Panc1 (cell line): ENCODE measurements around the gene ZMYND15. TPM values are rescaled to one million over a fixed set of nuclear protein-coding genes. Genes with fewer than 3 reads are reported as not detected.

Experiments
- ATAC-seq: fragments of 200-7000 bp; cut with Tn5 transposase; 2 replicates; pipeline ENCODE4 v1.9.1; 2020; ENCODE audit warnings: mild to moderate bottlenecking, moderate library complexity
- BruUV-seq: library from RNA; stranded (reverse); fragments of 400-500 nt; replicated peaks from 2 replicates; lab custom pipeline; 2021; lab: Mats Ljungman, UMichigan
- CTCF ChIA-PET: fragments of 300-600 bp; sonication (Branson Sonifier 250); formaldehyde crosslinking; loops from one replicate; lab custom pipeline; 2022; ENCODE audit warnings: antibody characterized with exemption; lab: Charles Lee
- POLR2A ChIA-PET: fragments of 300-600 bp; sonication (Branson Sonifier 250); formaldehyde crosslinking; loops from one replicate; lab custom pipeline; 2022; ENCODE audit warnings: antibody characterized with exemption; lab: Charles Lee
- DNase-seq: peaks from one replicate; pipeline ENCODE4 v3.0.0-alpha.2; 2010; ENCODE audit warnings: low read depth, low spot score
- H3K27ac ChIP-seq: 2 replicates; pipeline ENCODE4 v1.5.1; 2011; ENCODE audit warnings: mild to moderate bottlenecking, low read length, inconsistent platforms
- H3K27me3 ChIP-seq: fragments of 200-500 bp; sonication (Bioruptor generic); 2 replicates; pipeline ENCODE4 v1.6.0; 2014; ENCODE audit warnings: low read length, inconsistent platforms; ENCODE audit not compliant: control insufficient read depth, insufficient read depth
- H3K36me3 ChIP-seq: fragments of 200-500 bp; sonication (Bioruptor generic); 2 replicates; pipeline ENCODE4 v1.5.1; 2014; ENCODE audit warnings: inconsistent platforms, mild to moderate bottlenecking, low read length, moderate library complexity; ENCODE audit not compliant: control insufficient read depth, insufficient read depth
- H3K4me1 ChIP-seq: 2 replicates; pipeline ENCODE4 v1.5.1; 2011; ENCODE audit warnings: inconsistent platforms, mild to moderate bottlenecking, low read length, moderate library complexity; ENCODE audit not compliant: control insufficient read depth, insufficient read depth
- H3K4me3 ChIP-seq, 2 experiments: 2 replicates each; pipeline ENCODE4 v1.5.1; 2011 to 2012; ENCODE audit warnings: low read depth in 2 of 2, low read length in 2 of 2, mild to moderate bottlenecking in 2 of 2, inconsistent platforms in 1 of 2, moderate library complexity in 1 of 2
- H3K9me3 ChIP-seq: fragments of 200-500 bp; sonication (Bioruptor generic); 2 replicates; pipeline ENCODE4 v1.5.1; 2014; ENCODE audit warnings: low read depth, mild to moderate bottlenecking, inconsistent platforms, low read length, moderate library complexity; ENCODE audit not compliant: control insufficient read depth, insufficient read depth
- CTCF ChIP-seq: fragments of 450-650 bp; IDR thresholded peaks from 2 replicates; pipeline ENCODE4 v1.5.1; 2017; ENCODE audit warnings: mild to moderate bottlenecking
- POLR2AphosphoS5 ChIP-seq: IDR thresholded peaks from 2 replicates; pipeline ENCODE4 v1.6.1; 2012; ENCODE audit warnings: mild to moderate bottlenecking, low read depth, low read length, moderate library complexity
- REST ChIP-seq, 2 experiments: IDR thresholded peaks; 2 replicates each; pipeline ENCODE4 v1.6.1; 2011 to 2012; ENCODE audit warnings: low read depth in 2 of 2, control low read depth in 1 of 2, low read length in 1 of 2, mild to moderate bottlenecking in 1 of 2, moderate library complexity in 1 of 2; ENCODE audit not compliant: insufficient read depth in 1 of 2
- SIN3A ChIP-seq: IDR thresholded peaks from 2 replicates; pipeline ENCODE4 v1.6.1; 2012; ENCODE audit warnings: low read depth, mild to moderate bottlenecking, low read length, moderate library complexity, borderline replicate concordance; ENCODE audit not compliant: insufficient read depth
- TCF7L2 ChIP-seq: IDR thresholded peaks from 2 replicates; pipeline ENCODE4 v1.6.1; 2011; ENCODE audit warnings: mild to moderate bottlenecking, low read depth, low read length, inconsistent platforms
- in situ Hi-C: cut with HindIII; loops from 2 replicates; pipeline ENCODE4 v1.10.0; 2016; ENCODE audit warnings: low sequenced_read_pairs, low pct_unique_long_range_greater_than_20kb
- intact Hi-C: fragments of 100-400 bp; cut with micrococcal nuclease; formaldehyde crosslinking; loops from one replicate; pipeline ENCODE4 v1.10.0; 2022; ENCODE audit not compliant: unreplicated experiment
- total RNA-seq: library from RNA; stranded (reverse); gene quantifications from one replicate; pipeline ENCODE4 v1.2.1, GENCODE V29; 2021; ENCODE audit not compliant: unreplicated experiment

ZMYND15 gene
- total RNA-seq, 1 experiment from 2014 or later, result 0.28 TPM

GRCh38 chr17:4725646-4726310 lies 13.9 kb upstream of the ZMYND15 start:
- Histone ChIP-seq H3K27ac (no peak overlapping the region), H3K27me3 (no peaks in the 10 kb centered on the region), H3K4me1 (peaks cover 12% of the 10 kb centered on the region), H3K4me3 (no peak overlapping the region), H3K36me3 (no peaks in the 10 kb centered on the region), H3K9me3 (no peaks in the 10 kb centered on the region)
- in situ Hi-C loops, result no loop called here
- no TSS peak for BruUV-seq
- no peak for ATAC-seq
- intact Hi-C loops, result no loop called here
- ChIA-PET CTCF (no interaction called here), POLR2A (interaction anchor here (0.6 kb wide), 1 partner anchor 144 kb away, joined by 7 read pairs; no protein-coding TSS in a partner anchor)
- no peak for TF ChIP-seq CTCF
- TF ChIP-seq TCF7L2, result no peak
- TF ChIP-seq POLR2AphosphoS5, result no peak
- no peak for TF ChIP-seq SIN3A
- no peak for TF ChIP-seq REST (IDR thresholded peaks at IDR 0.05; ENCODE audit: insufficient read depth in 1 of 2, low read depth in 2 of 2, low read length in 1 of 2)
- DNase-seq, result no peak

- no peaks in the 10 kb centered on the region for H3K27me3 ChIP-seq
- intact Hi-C loops (no loop called here), in situ Hi-C loops (no loop called here)
- DNase-seq (no peak), ATAC-seq (no peak)
- no peak for TF ChIP-seq CTCF
- no peak for TF ChIP-seq SIN3A
- no peak for TF ChIP-seq TCF7L2
- TF ChIP-seq REST (IDR thresholded peaks at IDR 0.05; ENCODE audit: insufficient read depth in 1 of 2, low read depth in 2 of 2, low read length in 1 of 2), result no peak
- no peak for TF ChIP-seq POLR2AphosphoS5
- CTCF ChIA-PET, result interaction anchor here (0.7 kb wide), 1 partner anchor 106 kb away, joined by 5 read pairs; no protein-coding TSS in a partner anchor
- H3K36me3 ChIP-seq, result no peaks in the 10 kb centered on the region
- H3K9me3 ChIP-seq, result no peaks in the 10 kb centered on the region
- no TSS peak for BruUV-seq
- H3K4me3 ChIP-seq, result no peak overlapping the region
- no peaks in the 10 kb centered on the region; the same call in 1 of the 2 replicates for H3K4me1 ChIP-seq
- POLR2A ChIA-PET, result no interaction called here
- no peak overlapping the region for H3K27ac ChIP-seq
Observed at GRCh38 chr17:4728124-4728523, 11.5 kb upstream of the ZMYND15 start.
